Activated CD4-positive, alpha-beta T cell treated with anti-CD3 and anti-CD28 coated beads, Interleukin-2, Interleukin-4, amounts not matched to agents 100 ng/mL and 50 ng/mL, durations not matched to agents 16 hours and 8 hours (primary cell): Measurements from ENCODE around the gene SCAND1.
"Not testable (repeated sequence)": the region's sequence is repeated elsewhere in the genome, so short reads cannot be mapped to it uniquely, and the experiment has no call there.

Source experiments
- DNase-seq: peaks from one replicate; pipeline ENCODE4 v3.0.0-alpha.2; 2020; ENCODE audit warnings: low spot score

The SCAND1 gene

DNA sequence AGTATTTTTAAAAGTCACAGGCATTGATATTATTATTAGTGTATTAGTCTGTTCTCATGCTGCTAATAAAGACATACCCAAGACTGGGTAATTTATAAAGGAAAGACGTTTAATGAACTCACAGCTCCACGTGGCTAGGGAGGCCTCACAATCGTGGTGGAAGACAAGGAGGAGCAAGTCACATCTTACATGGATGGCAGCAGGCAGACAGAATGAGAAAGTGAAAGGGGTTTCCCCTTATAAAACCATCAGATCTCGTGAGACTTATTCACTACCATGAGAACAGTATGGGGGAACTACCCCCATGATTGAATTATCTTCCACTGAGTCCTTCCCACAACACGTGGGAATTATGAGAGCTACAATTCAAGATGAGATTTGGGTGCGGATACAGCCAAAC is 5.0 kb upstream of the SCAND1 start:
- DNase-seq = not testable (repeated sequence)

DNA sequence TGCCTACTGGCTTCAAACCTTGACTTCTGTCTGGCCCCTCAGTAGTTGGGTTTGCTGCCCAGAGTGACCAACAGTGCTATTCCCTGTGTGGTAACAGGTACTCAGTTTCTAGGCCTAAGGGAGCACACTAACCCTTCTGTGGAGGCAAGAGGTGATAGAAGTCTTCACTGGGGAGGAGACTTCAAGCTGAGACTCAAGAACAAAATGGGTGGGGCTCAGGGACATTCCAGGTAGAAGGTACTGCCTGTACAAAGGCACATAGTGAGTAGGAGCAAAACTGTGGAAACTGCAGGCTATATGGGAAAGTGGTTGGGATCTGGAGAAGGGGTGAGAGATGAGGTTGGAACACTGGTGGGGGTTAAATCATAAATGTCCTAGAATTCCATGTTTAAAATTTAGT is 2.3 kb upstream of the SCAND1 start:
- no peak for DNase-seq

DNA sequence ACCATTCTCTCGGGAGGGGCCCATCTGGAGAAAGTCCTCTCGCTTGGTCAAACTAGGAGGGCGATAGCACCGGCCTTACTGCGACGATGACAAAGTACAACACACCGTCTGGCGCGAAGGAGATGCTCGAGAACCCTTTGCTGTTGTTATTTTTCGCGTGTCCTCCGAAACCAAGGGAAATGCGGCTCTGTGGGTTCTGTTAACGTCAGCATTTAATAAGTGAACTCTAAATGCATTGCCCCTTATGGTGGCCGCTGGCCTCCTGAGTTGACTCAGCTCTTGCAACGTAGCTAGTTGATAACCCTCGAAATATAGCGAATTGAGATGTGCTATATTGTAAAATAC is 577 bp upstream of the SCAND1 start:
- DNase-seq = peak; percentile 13

DNA sequence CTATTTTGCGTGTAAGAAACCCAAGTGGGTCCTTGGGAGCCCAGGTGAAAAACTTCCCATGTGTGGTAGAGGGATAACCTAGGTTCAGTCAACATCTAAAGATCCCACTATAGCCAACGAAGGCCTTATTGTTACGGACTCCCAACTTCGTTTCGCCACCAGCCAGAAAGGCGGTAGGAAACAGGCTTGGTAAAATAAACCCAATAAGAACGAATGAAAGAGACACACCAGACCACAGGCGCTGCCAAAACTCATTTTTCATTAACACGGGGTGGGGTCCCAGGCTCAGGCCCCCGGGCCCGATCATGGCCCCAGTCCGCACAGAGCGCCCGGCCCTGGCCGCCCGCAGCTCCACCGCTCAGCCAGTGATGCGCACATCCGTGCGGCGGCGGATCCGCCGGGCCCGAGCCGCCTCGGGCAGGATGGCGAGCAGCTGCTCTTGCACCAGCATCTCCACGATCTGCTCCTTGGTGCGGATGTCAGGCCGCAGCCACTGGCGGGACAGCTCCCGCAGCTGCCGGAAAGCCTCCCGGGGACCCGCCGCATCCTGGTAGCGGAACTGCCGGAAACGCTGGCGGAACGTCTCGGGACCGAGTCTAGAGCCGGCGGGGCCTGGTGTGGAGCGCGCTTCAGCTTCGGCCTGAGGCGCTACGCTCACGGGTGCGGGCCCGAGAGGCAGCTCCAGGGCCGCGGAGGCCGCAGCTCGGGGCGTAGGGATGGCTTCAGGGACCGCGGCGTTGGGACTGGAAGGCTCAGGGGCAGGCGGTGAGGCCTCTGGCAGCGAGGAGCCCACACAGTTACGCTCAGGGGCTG is 709 bp downstream of the SCAND1 start:
- DNase-seq = peak; percentile 62

DNA sequence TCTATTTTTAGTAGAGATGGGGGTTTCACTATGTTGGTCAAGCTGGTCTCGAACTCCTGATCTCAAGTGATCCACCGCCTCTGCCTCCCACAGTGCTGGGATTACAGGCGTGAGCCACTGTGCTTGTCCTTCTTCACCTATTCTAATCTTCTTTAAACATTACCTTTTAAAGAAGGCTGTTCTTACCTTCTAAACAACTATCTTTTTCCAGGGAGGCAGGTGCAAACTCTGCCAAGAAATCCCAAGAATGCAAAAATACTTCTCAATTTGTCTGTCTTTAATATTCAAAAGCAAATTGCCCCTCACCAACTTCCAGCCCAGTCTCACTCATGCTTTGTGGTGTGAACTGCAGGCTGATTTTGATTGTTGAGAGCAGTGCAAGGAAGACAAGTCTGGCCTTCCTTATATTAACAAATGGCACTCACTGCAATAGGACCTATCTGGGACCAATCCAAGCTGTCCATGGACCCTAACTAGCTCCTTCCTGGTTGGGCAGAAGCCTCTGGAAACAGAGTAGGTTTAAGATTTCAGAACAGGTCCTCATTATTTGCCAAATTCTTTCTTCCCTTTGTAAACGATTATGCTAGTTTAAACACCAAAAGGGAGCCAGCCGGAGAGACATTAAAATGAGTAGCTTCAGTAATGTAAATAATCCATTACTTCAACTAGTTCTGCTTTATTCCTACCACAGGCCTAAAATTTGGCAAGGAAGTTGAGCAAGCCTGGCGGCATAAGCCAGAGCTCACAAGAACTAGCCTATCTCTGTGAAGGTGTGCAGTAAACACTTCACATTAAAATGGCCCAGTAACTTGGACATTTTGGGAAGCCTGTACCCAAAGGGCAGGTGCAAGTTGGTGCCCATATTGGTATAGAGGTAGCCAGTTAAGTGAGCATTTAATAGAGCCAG is 1.6 kb downstream of the SCAND1 start:
- DNase-seq = no peak

DNA sequence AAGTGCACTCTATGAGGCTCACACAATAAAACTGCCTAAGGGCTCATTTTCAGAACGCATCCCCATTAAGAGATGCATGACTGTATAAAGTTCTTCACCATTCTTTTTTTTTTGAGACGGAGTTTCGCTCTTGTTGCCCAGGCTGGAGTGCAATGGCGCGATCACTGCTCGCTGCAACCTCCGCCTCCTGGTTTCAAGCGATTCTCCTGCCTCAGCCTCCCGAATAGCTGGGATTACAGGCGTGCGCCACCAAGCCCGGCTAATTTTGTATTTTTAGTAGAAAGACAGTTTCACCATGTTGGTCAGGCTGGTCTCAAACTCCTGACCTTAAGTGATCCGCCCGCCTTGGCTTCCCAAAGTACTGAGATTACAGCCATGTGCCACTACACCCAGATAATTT is 2.2 kb downstream of the SCAND1 start:
- DNase-seq = not testable (repeated sequence)

DNA sequence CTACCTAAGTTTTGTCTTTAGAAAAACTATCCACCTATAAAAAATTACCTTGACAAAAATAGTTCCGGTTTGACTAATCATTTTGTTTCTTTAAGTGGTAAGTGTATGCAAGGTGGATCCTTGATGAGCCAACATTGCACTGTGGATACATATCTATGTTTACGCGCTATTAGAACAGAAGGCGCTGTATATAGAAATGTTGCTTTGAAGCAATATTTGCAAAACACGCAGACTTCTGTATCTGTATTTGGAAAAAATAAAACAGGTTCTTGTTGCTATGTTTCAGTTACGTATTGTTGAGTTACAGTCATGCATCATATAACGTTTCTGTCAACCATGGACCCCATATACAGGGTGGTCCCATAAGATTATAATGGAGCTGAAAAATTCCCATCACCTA is 4.2 kb downstream of the SCAND1 start:
- no peak for DNase-seq

DNA sequence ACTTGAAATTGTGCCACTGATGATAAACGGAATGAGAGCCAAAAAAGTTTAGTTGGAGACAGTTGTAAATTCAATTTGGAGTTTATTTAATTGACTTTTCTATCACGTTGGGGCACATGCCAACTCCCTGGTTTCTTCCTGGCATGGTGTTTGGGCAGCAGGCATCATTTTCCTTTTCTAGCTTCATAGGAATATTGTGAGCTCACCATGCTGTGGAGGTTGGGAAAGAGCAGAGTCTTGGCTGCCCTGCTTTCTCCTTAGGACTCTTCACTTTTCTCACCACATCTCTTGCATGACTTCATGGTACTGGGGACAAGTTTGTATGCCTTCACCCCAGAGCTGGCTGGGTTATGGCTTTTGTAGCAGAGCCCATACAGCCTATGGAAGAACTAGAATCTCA is 6.4 kb downstream of the SCAND1 start:
- DNase-seq = no peak

DNA sequence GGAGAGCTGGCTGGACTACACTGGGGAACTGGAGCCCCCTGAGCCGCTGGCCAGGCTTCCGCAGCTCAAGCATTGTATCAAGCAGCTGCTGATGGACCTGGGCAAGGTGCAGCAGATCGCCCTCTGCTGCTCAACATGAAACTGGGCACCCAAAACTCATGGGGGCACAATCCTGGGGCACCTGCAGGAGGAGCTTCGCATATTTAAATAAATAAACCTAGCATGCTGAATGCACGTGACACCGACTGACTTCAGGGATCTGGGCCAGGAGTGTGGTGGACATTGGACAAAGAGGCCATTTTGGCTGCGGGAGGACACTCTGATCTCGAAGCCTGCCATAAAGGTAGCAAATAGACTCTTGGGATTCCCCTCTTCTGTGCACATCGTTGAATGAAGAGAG is 6.8 kb downstream of the SCAND1 start:
- DNase-seq = peak; percentile 32

DNA sequence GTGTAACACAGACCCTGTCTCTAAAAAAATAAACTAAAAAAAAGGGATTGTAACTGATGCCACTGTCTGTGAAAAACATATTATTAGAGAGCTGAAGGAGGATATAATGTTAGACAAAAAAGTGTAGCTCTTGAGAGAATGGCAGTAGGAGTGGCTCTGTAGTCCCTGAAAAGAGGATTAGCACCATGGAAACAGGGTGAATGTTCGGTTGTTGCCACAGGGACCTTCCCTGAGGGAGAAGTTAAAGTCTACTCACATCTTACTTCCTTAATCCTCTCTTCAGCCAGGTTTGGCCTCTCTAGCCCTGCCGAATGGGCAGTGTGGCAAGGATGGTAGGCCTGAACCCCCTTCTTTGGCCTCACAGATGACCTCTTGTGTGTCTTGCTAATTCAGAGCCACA is 12.1 kb downstream of the SCAND1 start:
- DNase-seq = no peak

DNA sequence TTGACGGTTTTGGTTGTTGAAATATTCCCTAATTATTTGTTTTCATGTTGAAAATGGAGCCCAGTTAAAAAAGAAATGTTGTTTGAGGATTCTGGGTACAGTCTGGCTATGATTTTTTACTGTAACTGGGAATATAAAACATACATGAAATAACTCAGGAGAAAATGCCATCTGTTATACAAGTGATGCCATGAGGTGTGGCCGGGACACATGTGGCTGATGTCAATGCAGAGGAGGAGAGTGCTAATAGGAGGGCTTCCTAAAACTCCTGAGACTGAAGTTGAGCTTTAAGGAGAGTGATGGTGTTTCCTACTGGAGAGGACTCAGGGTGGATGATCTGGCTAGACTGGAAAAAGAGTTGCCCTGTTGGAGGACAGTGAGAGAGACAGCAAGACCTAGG is 12.7 kb downstream of the SCAND1 start:
- DNase-seq = no peak

DNA sequence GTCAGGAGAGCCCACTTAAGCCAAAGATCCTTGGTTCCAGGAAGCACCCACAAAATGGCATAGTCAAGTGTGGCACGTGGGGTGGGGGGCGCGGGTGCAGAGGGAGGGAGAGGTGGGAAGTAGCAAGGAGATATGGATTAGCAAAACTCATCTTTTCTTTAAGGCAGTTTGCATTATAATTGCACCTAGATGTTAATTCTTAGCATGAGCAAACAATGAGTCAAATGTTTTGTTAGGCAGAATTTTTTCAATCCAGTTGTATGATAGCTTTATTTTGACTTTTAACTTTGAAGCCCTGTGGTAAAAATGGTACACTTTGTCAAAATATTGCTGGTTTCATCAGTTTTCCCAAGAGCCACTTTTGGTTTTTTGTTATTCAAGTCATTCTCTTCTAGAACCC is 15.0 kb downstream of the SCAND1 start:
- DNase-seq = no peak

DNA sequence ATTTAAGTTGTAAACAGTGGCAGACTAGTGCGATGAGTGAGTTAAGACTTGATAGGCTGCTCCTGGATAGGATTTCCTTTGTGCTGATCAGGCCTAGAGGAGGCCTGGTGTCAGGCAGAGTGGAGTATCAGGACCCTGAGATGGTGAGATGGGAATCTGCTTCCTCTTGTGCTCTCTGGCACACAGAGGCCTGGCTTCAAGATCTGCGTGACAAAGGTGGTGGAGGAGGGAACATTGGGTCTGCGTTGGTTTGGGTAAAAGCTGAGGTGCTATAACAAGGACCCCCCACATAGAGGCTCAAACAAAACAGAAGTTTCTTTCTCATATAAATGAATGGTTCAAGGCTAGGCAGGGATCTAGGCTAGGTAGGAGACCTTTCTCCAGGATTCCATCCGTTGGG is 20.3 kb downstream of the SCAND1 start:
- DNase-seq = no peak

DNA sequence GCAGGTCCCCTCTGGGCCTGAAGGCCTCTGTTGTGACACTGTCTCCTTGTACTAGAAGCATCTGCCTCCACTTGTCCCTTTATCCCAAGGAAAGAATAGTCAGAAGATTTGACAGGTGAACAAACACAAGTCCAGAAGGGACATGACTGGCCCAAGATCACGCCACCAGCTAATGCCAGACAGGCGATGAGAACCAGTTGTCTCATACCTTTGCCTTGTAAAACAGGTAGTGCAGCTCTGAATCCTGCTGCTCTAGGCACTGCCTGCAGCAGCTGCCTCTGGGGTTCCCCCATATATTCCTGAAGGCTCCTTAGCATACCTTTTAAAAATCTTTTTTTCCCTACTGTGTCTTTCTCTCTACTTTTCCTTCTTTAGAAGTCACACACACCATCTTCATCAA is 25.0 kb downstream of the SCAND1 start:
- DNase-seq = no peak

DNA sequence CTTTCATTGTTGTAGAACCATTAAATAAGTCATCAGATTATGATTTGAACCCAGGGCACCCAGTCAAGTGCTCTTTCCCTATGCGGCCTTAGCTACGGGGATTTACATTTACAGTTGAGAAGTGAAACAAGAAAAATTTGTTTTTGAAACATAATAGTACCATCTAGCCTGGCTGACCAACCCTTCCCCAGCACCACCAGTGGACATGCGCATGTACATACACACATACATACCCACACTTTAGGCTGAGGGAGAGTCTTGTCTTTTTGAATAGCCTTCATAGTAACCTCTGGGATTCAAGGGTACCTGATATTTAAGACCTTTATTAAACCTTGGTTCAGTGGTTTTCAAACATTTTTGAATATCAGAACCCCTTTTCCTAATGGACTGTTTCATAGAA is 33.8 kb downstream of the SCAND1 start:
- DNase-seq = no peak

DNA sequence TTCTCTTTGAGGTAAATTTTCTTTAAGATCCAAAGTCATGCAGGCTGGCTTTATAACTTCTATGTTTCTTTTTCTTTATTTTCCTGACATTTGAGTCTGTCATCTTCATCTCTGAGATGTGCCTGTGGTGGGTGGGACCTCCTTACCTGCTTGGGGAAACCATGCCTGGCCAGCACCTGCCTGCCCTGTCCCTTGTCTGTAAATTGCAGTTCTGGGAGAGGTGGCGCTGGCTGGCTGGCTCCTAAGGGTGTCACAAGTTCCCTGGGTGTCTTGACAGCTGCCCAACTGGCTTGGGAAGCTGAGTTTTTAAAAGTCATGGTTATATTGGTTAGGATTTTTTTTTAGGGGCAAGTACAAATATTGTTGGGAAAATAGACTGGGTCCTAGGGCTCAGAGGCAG is 36.3 kb downstream of the SCAND1 start:
- no peak for DNase-seq

DNA sequence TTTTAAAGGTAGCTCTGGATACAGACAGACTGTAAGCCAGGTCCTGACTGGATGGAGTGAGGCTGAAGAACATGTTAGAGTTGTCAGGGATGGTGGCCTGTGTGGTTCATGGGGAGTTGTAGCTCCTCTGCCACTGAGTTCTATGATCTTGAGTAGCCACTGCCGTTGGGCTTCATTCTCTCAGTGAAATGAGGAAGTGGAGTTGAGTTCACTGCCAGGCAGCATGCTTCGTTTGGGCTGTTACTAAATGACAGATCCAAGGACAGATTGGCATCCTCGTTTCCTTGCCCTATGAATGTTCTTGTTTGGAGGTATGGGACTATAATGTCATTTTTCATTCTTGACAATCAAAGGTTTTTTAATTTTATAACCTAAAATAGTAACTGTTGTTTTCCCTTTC is 37.2 kb downstream of the SCAND1 start:
- DNase-seq = no peak

DNA sequence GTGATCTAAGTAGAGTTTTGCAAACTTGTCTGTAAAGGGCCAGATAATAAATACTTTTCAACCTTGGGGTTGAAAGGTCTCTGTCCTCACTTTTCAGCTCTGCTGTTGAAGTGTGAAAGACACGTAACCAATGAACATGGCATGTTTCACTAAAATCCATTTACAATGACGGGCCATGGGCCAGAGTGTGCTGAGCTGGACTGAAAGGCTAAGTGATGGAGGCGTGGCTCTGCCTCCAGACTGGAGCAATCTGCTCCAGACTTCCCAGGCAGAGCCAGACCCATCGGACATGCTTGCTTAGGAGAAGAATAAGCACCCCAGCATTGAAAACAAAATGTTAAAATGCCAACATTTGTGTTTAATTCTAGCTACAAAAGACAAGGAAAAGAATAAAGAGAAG is 41.4 kb downstream of the SCAND1 start:
- DNase-seq = no peak

DNA sequence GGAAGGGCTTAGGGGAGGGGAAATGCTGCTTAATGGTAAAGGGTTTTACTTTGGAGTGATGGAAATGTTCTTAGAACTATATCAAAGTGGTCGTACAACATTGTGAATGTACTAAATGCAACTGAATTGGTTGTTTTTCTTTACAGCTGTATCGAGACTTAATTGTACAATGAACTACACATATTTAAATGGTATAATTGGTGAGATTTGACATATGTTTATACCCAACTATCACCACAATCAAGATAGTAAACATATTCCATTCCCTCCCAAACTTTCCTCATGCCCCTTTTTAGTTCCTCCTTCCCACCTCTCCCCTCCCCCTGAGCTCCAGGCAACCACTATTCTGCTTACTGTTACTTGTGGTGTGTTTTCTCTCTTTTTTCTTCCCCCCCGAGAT is 44.0 kb downstream of the SCAND1 start:
- DNase-seq = no peak

DNA sequence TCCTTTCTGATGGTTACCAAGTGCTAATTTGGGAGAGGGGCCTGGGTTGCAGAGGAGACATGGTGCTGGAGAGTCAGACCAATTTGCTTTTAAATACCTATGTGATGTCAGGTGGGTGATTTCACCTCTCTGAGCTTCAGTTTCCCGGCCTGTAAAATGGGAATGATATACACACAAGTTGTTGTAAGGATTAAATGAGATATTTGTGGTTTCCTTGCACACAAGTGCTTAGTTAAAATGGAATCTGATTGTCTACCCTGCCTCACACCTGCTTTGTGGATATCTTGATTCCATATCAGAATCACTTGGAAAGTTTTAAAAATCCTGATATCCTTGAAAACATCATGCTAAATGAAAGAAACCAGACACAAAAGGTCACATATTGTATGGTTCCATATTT is 44.5 kb downstream of the SCAND1 start:
- no peak for DNase-seq

DNA sequence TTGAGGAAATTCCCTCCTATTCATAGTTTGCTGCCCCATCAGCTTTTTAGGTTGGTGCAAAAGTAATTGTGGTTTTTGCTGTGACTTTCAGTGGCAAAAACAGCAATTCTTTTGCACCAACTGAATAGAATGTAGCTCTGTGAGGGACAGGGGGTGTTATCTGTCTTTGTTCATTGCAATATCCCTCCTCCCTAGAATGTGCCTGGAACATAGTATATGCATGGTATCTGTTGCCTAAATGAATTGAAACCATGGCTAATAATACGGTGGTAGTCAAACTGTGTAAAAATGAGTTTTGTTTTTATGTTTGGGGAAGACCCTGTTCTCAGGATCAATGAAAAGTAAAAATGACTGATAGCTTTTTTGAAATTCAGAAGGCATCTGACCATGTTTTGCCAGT is 45.1 kb downstream of the SCAND1 start:
- peak; percentile 18 for DNase-seq

DNA sequence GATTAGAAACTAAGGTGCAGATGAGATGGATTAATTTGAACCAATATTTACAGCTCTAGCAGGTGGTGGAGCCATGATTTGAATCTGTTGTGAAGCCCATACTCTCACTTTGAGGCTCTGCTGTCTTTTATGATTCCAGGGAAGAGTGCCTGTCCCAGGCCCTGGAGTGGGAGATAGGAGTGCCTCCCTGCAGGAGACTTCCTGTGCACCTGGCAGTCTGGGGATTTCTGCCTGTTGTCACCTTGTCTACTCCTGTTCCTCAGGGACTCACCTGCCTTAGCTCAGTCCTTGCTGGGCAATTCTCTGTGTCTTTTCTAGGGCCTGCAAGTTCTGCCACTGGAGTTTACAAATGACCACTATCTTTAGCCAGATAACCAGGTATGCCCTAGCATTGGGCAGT is 46.3 kb downstream of the SCAND1 start:
- no peak for DNase-seq

DNA sequence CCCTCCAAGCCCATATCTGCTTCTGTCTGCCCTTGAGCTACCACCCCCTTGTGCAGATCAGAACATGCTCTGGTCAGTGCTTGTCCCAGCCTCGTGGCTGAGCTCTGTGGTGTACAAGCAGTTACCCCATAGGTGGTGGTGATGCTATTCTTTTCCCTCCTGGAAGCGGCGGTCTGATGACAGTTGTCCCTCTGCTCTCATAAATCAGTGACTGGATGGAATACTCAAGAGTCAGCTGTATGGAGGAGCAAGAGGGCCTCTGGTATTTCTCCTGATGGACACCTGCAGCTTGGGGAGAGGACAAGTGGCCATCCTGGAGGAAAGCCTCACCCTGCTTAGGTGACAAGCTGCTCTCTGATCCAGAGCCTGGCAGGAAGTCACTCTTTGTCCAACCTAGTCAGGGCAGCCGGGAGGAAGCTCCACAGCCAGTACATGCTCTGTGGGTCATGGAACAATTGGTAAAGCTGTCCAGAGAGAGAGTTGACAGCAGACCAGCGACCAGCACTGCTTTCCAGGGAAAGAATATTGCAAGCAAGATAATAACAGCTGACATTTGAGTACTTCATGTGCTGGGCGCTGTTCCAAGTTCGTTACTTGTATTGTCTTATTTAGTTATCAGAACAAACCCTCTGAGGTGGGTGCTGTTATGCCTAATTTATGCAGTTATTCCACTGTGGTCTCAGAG is 47.1 kb downstream of the SCAND1 start:
- no peak for DNase-seq
